Mucosa of descending colon (tissue), 3 donors: ENCODE results near the gene RPS29. TPM values are rescaled to one million over a fixed set of nuclear protein-coding genes. Genes with fewer than 3 reads are reported as not detected.
A peak's percentile ranks its signal among the peaks of the same experiment; 100 is the strongest.
"Not testable (repeated sequence)": the region's sequence is repeated elsewhere in the genome, so short reads cannot be mapped to it uniquely, and the experiment has no call there.

Experiments used
- ATAC-seq: fragments of 200-7000 bp; cut with Tn5 transposase; one replicate; pipeline ENCODE4 v1.9.1; 2020; ENCODE audit warnings: mild to moderate bottlenecking, moderate library complexity
- DNase-seq, 3 donors: peaks; one replicate each; pipeline ENCODE4 v3.0.0-alpha.2; 2020
- H3K36me3 ChIP-seq: fragments of 200-600 bp; one replicate; pipeline ENCODE4 v1.8.0; 2021; ENCODE audit warnings: low read depth, mild to moderate bottlenecking
- H3K4me1 ChIP-seq: fragments of 200-600 bp; one replicate; pipeline ENCODE4 v1.8.0; 2021; ENCODE audit warnings: low read depth, mild to moderate bottlenecking
- H3K4me3 ChIP-seq: fragments of 200-600 bp; one replicate; pipeline ENCODE4 v1.8.0; 2021; ENCODE audit warnings: mild to moderate bottlenecking
- H3K9me3 ChIP-seq: fragments of 200-600 bp; one replicate; pipeline ENCODE4 v1.8.0; 2021; ENCODE audit warnings: mild to moderate bottlenecking
- intact Hi-C, 2 donors: fragments of 100-400 bp; cut with DNase I in 1 of 2; cut with micrococcal nuclease in 1 of 2; formaldehyde crosslinking; loops; one replicate each; pipeline versions ENCODE4 v1.11.0 to v1.11.1; 2022; cut with DNase I, micrococcal nuclease
- total RNA-seq, 3 donors: library from RNA; stranded (reverse); fragmentation: NEBNext Ultra II Directional in 2 of 3; extraction: Animal tissue kit (Norgen Biotek cat#: 25700) in 2 of 3; gene quantifications; one replicate each; pipeline versions ENCODE4 v1.2.1 to v1.2.4, GENCODE V29; 2021 to 2023
- TF ChIP-seq, protein P1 (sequence below): fragments of 200-600 bp; IDR thresholded peaks from one replicate; pipeline ENCODE4 v1.8.0; 2022; ENCODE audit warnings: antibody characterized with exemption, mild to moderate bottlenecking
- donor health status: DM: no; HTN: no; CAD: no; lungs with moderate emphysema.
- donor health status: DM: no; HTN: no; CAD: no.
- donor health status: DM: no; HTN: yes; CAD: no.

The RPS29 gene
- total RNA-seq, 3 donors from 2014 or later = 1,102 to 1,301 (median 1,154) TPM

DNA sequence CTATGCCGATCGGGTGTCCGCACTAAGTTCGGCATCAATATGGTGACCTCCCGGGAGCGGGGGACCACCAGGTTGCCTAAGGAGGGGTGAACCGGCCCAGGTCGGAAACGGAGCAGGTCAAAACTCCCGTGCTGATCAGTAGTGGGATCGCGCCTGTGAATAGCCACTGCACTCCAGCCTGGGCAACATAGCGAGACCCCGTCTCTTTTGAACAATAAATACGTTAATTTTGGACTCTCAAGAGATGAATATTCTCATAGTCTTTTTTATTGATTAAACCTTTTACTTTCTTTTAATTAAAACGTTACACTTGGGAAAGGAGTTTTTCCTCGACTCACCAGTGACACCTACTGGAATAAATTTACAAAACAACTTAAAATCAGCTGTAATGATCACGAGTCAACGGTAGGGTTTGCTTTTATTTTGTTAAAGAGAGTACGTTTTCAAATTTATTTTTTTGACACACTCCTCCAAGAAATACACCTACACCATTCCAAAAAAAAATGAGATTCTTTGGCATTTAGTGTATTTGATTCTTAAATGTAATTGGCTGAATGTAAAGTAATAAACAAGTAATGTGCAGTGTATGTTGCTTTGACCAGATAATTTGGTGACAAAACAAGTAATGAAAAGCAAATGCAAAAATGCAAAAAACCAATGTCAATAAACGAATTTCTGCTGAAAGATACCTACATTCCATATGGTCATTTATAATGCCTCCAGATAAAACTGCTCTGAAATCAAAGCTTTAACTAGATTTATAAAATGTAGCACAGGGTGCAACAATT lies 687 bp upstream of the RPS29 start:
- DNase-seq (peak in 2 of 3 donors; percentile 52 to 53), ATAC-seq (peak; percentile 64)
- H3K36me3 ChIP-seq = peaks cover 4% of the 10 kb centered on the region
- H3K4me1 ChIP-seq = peaks cover 14% of the 10 kb centered on the region
- no peak overlapping the region for H3K4me3 ChIP-seq
- H3K9me3 ChIP-seq = no peaks in the 10 kb centered on the region
- TF ChIP-seq, protein P1, sequence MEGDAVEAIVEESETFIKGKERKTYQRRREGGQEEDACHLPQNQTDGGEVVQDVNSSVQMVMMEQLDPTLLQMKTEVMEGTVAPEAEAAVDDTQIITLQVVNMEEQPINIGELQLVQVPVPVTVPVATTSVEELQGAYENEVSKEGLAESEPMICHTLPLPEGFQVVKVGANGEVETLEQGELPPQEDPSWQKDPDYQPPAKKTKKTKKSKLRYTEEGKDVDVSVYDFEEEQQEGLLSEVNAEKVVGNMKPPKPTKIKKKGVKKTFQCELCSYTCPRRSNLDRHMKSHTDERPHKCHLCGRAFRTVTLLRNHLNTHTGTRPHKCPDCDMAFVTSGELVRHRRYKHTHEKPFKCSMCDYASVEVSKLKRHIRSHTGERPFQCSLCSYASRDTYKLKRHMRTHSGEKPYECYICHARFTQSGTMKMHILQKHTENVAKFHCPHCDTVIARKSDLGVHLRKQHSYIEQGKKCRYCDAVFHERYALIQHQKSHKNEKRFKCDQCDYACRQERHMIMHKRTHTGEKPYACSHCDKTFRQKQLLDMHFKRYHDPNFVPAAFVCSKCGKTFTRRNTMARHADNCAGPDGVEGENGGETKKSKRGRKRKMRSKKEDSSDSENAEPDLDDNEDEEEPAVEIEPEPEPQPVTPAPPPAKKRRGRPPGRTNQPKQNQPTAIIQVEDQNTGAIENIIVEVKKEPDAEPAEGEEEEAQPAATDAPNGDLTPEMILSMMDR = peak; percentile 61
- intact Hi-C loops = no loop called here

DNA sequence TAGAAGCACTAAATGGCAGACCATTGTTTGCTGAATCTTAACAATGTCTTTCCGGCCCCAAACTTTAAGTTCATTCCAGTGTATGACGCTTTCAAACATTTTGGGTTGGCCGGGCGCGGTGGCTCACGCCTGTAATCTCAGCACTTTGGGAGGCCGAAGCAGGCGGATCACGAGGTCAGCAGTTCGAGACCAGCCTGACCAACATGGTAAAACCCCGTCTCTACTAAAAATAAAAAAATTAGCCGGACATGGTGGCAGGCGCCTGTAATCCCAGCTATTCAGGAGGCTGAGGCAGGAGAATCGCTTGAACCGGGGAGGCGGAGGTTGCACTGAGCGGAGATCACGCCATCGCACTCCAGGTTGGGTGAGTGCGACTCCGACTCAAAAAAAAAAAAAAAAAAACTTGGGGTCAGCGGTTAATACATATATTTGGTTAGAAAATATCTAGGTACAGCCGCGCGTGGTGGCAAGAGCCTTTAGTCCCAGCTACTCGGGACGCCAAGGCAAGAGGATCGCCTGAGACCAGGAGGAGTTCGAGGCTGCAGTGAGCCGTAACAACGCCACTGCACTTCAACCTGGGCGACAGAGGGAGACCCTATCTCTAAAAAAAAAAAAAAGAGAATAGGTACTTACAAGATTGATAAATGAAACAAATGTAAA lies 1.1 kb downstream of the RPS29 start:
- intact Hi-C loops, H3K9me3 ChIP-seq, ATAC-seq, H3K36me3 ChIP-seq: not testable (repeated sequence)
- peak overlapping the region; percentile 91 for H3K4me3 ChIP-seq
- H3K4me1 ChIP-seq = peaks cover 14% of the 10 kb centered on the region
- peak in 2 of 3 donors; percentile 28 to 53 for DNase-seq

DNA sequence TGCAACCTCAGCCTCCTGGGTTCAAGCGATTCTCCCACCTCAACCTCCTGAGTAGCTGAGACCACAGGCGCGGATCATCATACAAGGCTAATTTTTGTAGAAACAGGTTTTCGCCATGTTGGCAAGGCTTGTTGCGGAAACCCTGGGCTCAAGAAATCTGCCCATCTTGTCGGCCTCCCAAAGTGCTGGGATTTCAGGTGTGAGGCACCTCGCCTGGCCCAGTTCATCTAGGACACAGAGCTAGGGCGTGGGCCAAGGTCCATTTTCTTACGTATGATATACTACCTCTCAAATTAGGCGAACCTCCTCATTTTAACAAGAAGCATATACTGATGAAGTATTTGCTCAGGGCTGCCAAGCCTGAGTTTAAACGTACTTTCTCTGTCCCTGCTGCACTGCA lies 2.1 kb downstream of the RPS29 start:
- Histone ChIP-seq H3K36me3 (peaks cover 4% of the 10 kb centered on the region), H3K9me3 (no peaks in the 10 kb centered on the region), H3K4me1 (peaks cover 14% of the 10 kb centered on the region), H3K4me3 (no peak overlapping the region)
- DNase-seq = peak in 1 of 3 donors; percentile 11
- TF ChIP-seq, protein P1 = no peak
- no peak for ATAC-seq
- intact Hi-C loops = no loop called here

DNA sequence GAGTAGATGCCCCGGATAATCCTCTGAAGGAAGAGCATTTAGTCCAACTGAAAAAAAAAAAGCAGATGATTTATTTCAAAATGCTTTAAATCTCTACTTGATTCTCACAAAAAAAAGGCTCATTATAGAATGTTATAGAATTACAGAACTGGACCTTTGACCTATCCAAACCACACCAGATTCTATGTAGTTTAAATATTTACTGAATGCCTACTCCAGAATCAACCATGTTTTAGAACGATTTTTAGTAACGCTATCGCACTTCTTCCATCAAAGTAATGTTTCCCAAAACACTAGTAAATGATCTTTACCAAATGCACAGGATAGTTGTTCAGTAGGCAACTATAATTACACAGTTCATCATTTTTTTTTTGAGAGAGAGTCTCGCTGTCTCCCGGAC lies 2.6 kb downstream of the RPS29 start:
- DNase-seq (no peak), ATAC-seq (no peak)
- intact Hi-C loops = no loop called here
- peaks cover 4% of the 10 kb centered on the region for H3K36me3 ChIP-seq
- TF ChIP-seq, protein P1 = no peak
- no peak overlapping the region for H3K4me3 ChIP-seq
- no peaks in the 10 kb centered on the region for H3K9me3 ChIP-seq
- H3K4me1 ChIP-seq = peaks cover 14% of the 10 kb centered on the region

DNA sequence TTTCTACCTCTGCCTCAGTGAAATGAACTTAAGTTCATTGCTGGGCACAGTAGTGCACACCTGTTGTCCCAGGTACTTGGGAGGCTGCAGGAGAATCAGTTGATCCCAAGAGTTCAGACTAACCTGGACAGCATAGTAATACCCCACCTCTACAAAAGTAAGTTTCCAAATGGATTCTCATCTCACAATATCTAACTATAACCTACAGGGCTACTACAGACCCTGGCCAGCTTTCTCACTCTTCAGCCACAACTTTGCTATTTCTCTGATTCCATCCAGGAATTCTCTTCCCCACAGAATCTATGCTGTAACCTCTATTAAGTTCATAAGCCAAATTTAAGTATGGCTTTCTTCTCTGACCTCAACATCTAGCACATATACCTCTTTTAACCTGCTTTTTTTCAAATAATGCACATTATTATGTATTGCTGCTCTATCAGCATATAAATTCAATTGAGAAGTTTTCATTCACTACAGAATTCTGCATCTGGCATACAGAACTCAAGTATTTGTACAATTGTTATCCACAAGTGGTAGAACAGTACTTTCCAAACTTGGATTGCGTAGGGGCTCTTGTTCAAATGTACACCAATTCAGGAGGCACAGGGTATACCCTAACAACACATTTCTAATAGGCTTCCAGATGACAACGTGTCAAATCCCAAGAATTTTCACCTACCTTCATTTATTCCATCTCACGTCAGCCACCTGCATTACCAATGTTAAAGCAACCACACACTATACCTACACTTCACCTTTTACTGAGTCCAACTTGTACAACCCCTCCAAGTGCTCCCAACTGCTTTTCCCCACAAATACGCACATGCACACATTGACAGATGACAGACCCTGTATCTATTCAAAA lies 3.8 kb downstream of the RPS29 start:
- Histone ChIP-seq H3K4me1 (peaks cover 14% of the 10 kb centered on the region), H3K9me3 (no peaks in the 10 kb centered on the region), H3K4me3 (no peak overlapping the region), H3K36me3 (peaks cover 4% of the 10 kb centered on the region)
- no peak for DNase-seq
- intact Hi-C loops = no loop called here
- no peak for ATAC-seq
- TF ChIP-seq, protein P1 = no peak
